ENCODE results near the gene DCUN1D2.
"Not testable (repeated sequence)": the region's sequence is repeated elsewhere in the genome, so short reads cannot be mapped to it uniquely, and the experiment has no call there.

The DCUN1D2 gene

GRCh38 chr13:113442354-113442984 lies 48.0 kb downstream of the DCUN1D2 start:
- DNase-seq: no peak

GRCh38 chr13:113441661-113442060 lies 48.9 kb downstream of the DCUN1D2 start:
- DNase-seq: no peak

- DNase-seq: no peak
Measured at GRCh38 chr13:113437408-113438010, 53.0 kb downstream of the DCUN1D2 start.

- DNase-seq: not testable (repeated sequence)
Measured at GRCh38 chr13:113436866-113437265, 53.6 kb downstream of the DCUN1D2 start.

- not testable (repeated sequence) for DNase-seq
Measured at GRCh38 chr13:113435907-113436306, 54.6 kb downstream of the DCUN1D2 start.

- DNase-seq: no peak
Measured at GRCh38 chr13:113433391-113433916, 57.1 kb downstream of the DCUN1D2 start.

GRCh38 chr13:113432506-113433270 lies 57.8 kb downstream of the DCUN1D2 start:
- DNase-seq: no peak

- DNase-seq: no peak
Measured at GRCh38 chr13:113431171-113431570, 59.3 kb downstream of the DCUN1D2 start.

- DNase-seq: no peak
Measured at GRCh38 chr13:113430378-113431110, 60.0 kb downstream of the DCUN1D2 start.

GRCh38 chr13:113429608-113429985 lies 60.9 kb downstream of the DCUN1D2 start:
- no peak for DNase-seq

GRCh38 chr13:113428871-113429607 lies 61.5 kb downstream of the DCUN1D2 start:
- DNase-seq: no peak

- DNase-seq: no peak
Measured at GRCh38 chr13:113428469-113428865, 62.0 kb downstream of the DCUN1D2 start.

- no peak for DNase-seq
Measured at GRCh38 chr13:113427562-113428468, 62.7 kb downstream of the DCUN1D2 start.

- no peak for DNase-seq
Measured at GRCh38 chr13:113426591-113426986, 63.9 kb downstream of the DCUN1D2 start.

GRCh38 chr13:113425941-113426590 lies 64.4 kb downstream of the DCUN1D2 start:
- DNase-seq: no peak

GRCh38 chr13:113423520-113424163 lies 66.9 kb downstream of the DCUN1D2 start:
- DNase-seq: no peak

- no peak for DNase-seq
Measured at GRCh38 chr13:113422807-113423519, 67.5 kb downstream of the DCUN1D2 start.

GRCh38 chr13:113421673-113422270 lies 68.7 kb downstream of the DCUN1D2 start:
- no peak for DNase-seq

All from NCI-H187 treated with DMSO at 0.1 percent for 48 hours (cell line).